SK-N-SH treated with all-trans-retinoic acid at 6 μM for 48 hours (cell line): ENCODE measurements around the gene VARS1.
A peak's percentile ranks its signal among the peaks of the same experiment; 100 is the strongest.
"Not testable (repeated sequence)": the region's sequence is repeated elsewhere in the genome, so short reads cannot be mapped to it uniquely, and the experiment has no call there.

Experiments
- ATAC-seq: fragments of 200-7000 bp; cut with Tn5 transposase; 3 replicates; pipeline ENCODE4 v1.9.1; 2020; ENCODE audit warnings: mild to moderate bottlenecking, moderate library complexity
- ARNTL ChIP-seq: fragments of 450-650 bp; formaldehyde crosslinking; IDR thresholded peaks from 2 replicates; pipeline ENCODE4 v1.5.0; 2020; ENCODE audit warnings: low read depth, mild to moderate bottlenecking, moderate library complexity, borderline replicate concordance
- BACH2 ChIP-seq: fragments of 250-450 bp; sonication (Bioruptor Pico); IDR thresholded peaks from 2 replicates; pipeline ENCODE4 v1.9.0; 2021; ENCODE audit warnings: mild to moderate bottlenecking, borderline replicate concordance
- CREB5 ChIP-seq: fragments of 250-450 bp; sonication (Bioruptor Pico); IDR thresholded peaks from 2 replicates; pipeline ENCODE4 v1.5.1; 2020; ENCODE audit warnings: low read depth, mild to moderate bottlenecking, moderate library complexity
- CSRNP3 ChIP-seq: fragments of 250-450 bp; sonication (Bioruptor Pico); IDR thresholded peaks from 2 replicates; pipeline ENCODE4 v1.5.1; 2021; ENCODE audit warnings: mild to moderate bottlenecking, moderate library complexity
- ESRRG ChIP-seq: fragments of 250-450 bp; sonication (Bioruptor Pico); IDR thresholded peaks from 2 replicates; pipeline ENCODE4 v1.6.1; 2021; ENCODE audit warnings: mild to moderate bottlenecking
- GLIS3 ChIP-seq: fragments of 250-450 bp; sonication (Bioruptor Pico); IDR thresholded peaks from 2 replicates; pipeline ENCODE4 v1.5.0; 2020; ENCODE audit warnings: mild to moderate bottlenecking, moderate library complexity
- ISL1 ChIP-seq: fragments of 250-450 bp; sonication (Bioruptor Pico); IDR thresholded peaks from 2 replicates; pipeline ENCODE4 v2.1.2; 2022; ENCODE audit warnings: mild to moderate bottlenecking, moderate library complexity
- OSR1 ChIP-seq: fragments of 250-450 bp; sonication (Bioruptor Pico); IDR thresholded peaks from 2 replicates; pipeline ENCODE4 v1.8.0; 2022; ENCODE audit warnings: moderate library complexity, mild to moderate bottlenecking, inconsistent platforms
- PATZ1 ChIP-seq: fragments of 250-450 bp; sonication (Bioruptor Pico); IDR thresholded peaks from 2 replicates; pipeline ENCODE4 v1.8.0; 2020; ENCODE audit warnings: mild to moderate bottlenecking, moderate library complexity, borderline replicate concordance
- PPARA ChIP-seq: fragments of 250-450 bp; sonication (Bioruptor Pico); IDR thresholded peaks from 2 replicates; pipeline ENCODE4 v1.5.0; 2020; ENCODE audit warnings: mild to moderate bottlenecking, borderline replicate concordance
- RARB ChIP-seq: fragments of 250-450 bp; sonication (Bioruptor Pico); IDR thresholded peaks from 2 replicates; pipeline ENCODE4 v1.8.0; 2021; ENCODE audit warnings: mild to moderate bottlenecking, moderate library complexity
- SNAI2 ChIP-seq: fragments of 250-450 bp; sonication (Bioruptor Pico); IDR thresholded peaks from 2 replicates; pipeline ENCODE4 v1.5.0; 2020; ENCODE audit warnings: mild to moderate bottlenecking, moderate library complexity
- TCF4 ChIP-seq: fragments of 250-450 bp; sonication (Bioruptor Pico); IDR thresholded peaks from 2 replicates; pipeline ENCODE4 v1.8.0; 2021; ENCODE audit warnings: mild to moderate bottlenecking, moderate library complexity, borderline replicate concordance
- TOX ChIP-seq: fragments of 250-450 bp; sonication (Bioruptor Pico); IDR thresholded peaks from 2 replicates; pipeline ENCODE4 v1.8.0; 2021; ENCODE audit warnings: mild to moderate bottlenecking, moderate library complexity, borderline replicate concordance
- ZC3H10 ChIP-seq: fragments of 250-450 bp; sonication (Bioruptor Pico); IDR thresholded peaks from 2 replicates; pipeline ENCODE4 v1.5.1; 2021; ENCODE audit warnings: mild to moderate bottlenecking, moderate library complexity
- ZFP3 ChIP-seq: fragments of 250-450 bp; sonication (Bioruptor Pico); IDR thresholded peaks from 2 replicates; pipeline ENCODE4 v1.5.0; 2020; ENCODE audit warnings: mild to moderate bottlenecking, moderate library complexity
- ZFP30 ChIP-seq: fragments of 450-650 bp; formaldehyde crosslinking; IDR thresholded peaks from 2 replicates; pipeline ENCODE4 v1.5.0; 2022; ENCODE audit warnings: mild to moderate bottlenecking, moderate library complexity
- ZNF565 ChIP-seq: fragments of 450-650 bp; formaldehyde crosslinking; conservative IDR thresholded peaks from 2 replicates; pipeline ENCODE4 v1.5.0; 2020; ENCODE audit warnings: low read depth, mild to moderate bottlenecking, moderate library complexity
- ZNF70 ChIP-seq: fragments of 450-650 bp; formaldehyde crosslinking; IDR thresholded peaks from 2 replicates; pipeline ENCODE4 v1.5.0; 2020; ENCODE audit warnings: mild to moderate bottlenecking, moderate library complexity
- ZNF8 ChIP-seq: fragments of 450-650 bp; formaldehyde crosslinking; IDR thresholded peaks from 2 replicates; pipeline ENCODE4 v1.5.0; 2020; ENCODE audit warnings: mild to moderate bottlenecking, moderate library complexity
- TF ChIP-seq, protein P1 (sequence below): fragments of 250-450 bp; sonication (Bioruptor Pico); IDR thresholded peaks from 2 replicates; pipeline ENCODE4 v1.5.0; 2020; ENCODE audit warnings: mild to moderate bottlenecking, moderate library complexity

The VARS1 gene

DNA sequence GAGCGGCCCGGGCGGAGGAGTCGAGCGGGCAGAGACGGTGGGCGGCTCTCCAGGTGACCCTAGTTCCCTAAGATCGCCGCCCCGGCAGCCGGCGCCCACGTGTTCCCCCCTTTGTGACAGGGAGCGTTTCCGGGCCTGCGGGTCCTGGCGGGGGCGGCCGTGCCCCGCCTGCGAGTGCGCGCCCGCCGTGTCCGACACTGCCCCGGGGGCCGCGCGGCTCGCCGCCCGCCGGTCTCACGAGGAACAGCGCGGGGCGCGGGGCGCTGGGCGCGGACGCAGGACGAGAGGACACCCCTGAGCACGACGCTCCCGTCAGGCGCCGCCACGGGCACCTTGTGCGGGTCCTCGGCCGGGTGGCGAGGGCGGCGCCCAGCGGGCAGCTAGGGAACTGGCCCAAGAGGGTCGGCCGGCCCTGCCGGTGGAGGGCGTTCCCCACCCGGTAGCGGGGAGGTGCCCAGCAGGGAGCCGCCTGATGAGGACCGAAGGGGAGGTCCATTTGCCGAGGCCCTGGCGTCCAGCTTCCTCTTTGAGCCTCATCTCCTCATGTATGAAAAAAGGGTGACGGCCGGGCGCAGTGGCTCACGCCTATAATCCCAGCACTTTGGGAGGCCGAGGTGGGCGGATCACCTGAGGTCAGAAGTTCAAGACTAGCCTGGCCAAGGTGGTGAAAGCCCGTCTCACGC, at the start of gene VARS1:
Gene VARS1, minus strand, starts transcription at position 137 of the 683 bp plus-strand sequence. CDS start 535 bp downstream, outside the sequence.
- ATAC-seq: peak; percentile 83

DNA sequence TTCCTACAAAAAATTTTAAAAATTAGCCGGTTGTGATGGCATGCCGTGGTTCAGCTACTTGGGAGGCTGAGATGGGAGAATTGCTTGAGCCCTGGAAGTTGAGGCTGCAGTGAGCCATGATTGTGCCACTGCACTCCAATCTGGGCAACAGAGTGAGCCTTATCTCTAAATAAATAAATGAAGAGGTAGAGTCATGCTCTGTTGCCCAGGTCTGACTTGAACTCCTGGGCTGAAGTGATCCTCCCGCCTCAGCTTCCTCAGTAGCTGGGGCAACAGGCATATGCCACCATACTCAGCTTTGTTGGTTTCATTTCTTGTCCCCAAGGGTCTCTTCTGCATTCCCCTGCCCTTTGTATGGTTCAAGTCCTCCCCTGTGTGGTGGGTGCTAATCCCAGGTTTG, 49.0 kb upstream of the VARS1 start:
- TF ChIP-seq GLIS3 (CRISPR knock-in tag) (no peak), ARNTL (no peak), BACH2 (CRISPR knock-in tag) (no peak), RARB (CRISPR knock-in tag) (no peak), ZFP30 (CRISPR knock-in tag) (no peak), ESRRG (CRISPR knock-in tag) (no peak), PATZ1 (CRISPR knock-in tag) (no peak), ZNF565 (CRISPR knock-in tag) (no peak)
- TF ChIP-seq, all 23 proteins: peak for 0
- ATAC-seq: no peak

More for the DNA sequence above, at the start of gene VARS1:
- TF ChIP-seq OSR1 (CRISPR knock-in tag): no peak
- TF ChIP-seq TCF4: no peak
- TF ChIP-seq ZFP3 (CRISPR knock-in tag): no peak
- no peak for TF ChIP-seq ZNF8 (CRISPR knock-in tag)
- no peak for TF ChIP-seq ZNF565 (CRISPR knock-in tag)
- no peak for TF ChIP-seq ZC3H10
- no peak for TF ChIP-seq PPARA
- TF ChIP-seq, protein P1, sequence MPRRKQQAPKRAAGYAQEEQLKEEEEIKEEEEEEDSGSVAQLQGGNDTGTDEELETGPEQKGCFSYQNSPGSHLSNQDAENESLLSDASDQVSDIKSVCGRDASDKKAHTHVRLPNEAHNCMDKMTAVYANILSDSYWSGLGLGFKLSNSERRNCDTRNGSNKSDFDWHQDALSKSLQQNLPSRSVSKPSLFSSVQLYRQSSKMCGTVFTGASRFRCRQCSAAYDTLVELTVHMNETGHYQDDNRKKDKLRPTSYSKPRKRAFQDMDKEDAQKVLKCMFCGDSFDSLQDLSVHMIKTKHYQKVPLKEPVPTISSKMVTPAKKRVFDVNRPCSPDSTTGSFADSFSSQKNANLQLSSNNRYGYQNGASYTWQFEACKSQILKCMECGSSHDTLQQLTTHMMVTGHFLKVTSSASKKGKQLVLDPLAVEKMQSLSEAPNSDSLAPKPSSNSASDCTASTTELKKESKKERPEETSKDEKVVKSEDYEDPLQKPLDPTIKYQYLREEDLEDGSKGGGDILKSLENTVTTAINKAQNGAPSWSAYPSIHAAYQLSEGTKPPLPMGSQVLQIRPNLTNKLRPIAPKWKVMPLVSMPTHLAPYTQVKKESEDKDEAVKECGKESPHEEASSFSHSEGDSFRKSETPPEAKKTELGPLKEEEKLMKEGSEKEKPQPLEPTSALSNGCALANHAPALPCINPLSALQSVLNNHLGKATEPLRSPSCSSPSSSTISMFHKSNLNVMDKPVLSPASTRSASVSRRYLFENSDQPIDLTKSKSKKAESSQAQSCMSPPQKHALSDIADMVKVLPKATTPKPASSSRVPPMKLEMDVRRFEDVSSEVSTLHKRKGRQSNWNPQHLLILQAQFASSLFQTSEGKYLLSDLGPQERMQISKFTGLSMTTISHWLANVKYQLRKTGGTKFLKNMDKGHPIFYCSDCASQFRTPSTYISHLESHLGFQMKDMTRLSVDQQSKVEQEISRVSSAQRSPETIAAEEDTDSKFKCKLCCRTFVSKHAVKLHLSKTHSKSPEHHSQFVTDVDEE (CRISPR knock-in tag): 0 out of 2 replicates have a peak, but pooled peaks have one; percentile 15
- TF ChIP-seq TOX (CRISPR knock-in tag): no peak
- TF ChIP-seq, all 23 proteins: peak for 1

- TF ChIP-seq ZNF70 (CRISPR knock-in tag): no peak
- TF ChIP-seq, protein P1 (CRISPR knock-in tag): no peak
- no peak for TF ChIP-seq ZNF565 (CRISPR knock-in tag)
- TF ChIP-seq RARB (CRISPR knock-in tag): no peak
- TF ChIP-seq CREB5 (CRISPR knock-in tag): no peak
- no peak for TF ChIP-seq CSRNP3 (CRISPR knock-in tag)
- no peak for TF ChIP-seq SNAI2 (CRISPR knock-in tag)
- no peak for TF ChIP-seq ZC3H10
- TF ChIP-seq OSR1 (CRISPR knock-in tag): no peak
- TF ChIP-seq ISL1 (CRISPR knock-in tag): no peak
- no peak for TF ChIP-seq ARNTL
- no peak; the same call in 2 of the 3 replicates for ATAC-seq
These were observed 46.5 kb upstream of the VARS1 start for GRCh38 chr6:31842053-31842452.

- not testable (repeated sequence) for ATAC-seq
These were observed 44.2 kb upstream of the VARS1 start for GRCh38 chr6:31839779-31840126.
